ENCODE measurements around the gene UBE2G1.

UBE2G1 gene

DNA sequence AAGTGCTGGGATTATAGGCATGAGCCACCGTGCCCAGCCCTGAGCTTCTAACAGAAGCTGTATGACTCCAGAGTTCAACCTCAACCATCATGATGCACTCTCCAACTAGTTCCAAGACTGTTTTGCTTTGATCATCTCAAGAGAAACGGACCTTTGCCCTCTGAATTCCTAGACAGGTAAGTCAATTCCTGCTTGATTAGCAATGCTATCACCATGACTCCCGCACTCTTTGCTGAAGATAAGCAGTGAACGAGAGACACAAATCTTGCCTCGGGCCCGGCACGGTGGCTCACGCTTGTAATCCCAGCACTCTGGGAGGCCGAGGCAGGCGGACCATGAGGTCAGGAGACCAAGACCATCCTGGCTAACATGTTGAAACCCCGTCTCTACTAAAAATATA, 124.9 kb downstream of the UBE2G1 start:
- DNase-seq: no peak

DNA sequence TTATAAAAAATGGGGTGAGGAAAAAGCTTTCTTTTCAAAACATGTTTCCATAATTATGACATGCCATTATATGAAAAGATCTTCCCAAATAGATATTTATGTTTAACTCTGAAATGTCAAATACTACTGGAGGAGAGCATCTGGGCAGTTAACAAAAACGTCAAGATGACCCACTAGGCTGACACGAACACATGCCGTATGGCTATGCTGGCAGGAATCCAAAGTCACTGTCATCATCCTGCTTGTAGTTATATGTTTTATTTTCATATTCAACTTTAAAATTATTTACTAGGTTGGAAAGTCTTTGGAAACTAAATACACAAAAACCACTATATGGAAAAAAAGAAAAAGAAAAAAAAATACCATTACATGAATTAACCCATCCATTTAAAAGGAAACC, 130.0 kb downstream of the UBE2G1 start:
- DNase-seq: no peak

DNA sequence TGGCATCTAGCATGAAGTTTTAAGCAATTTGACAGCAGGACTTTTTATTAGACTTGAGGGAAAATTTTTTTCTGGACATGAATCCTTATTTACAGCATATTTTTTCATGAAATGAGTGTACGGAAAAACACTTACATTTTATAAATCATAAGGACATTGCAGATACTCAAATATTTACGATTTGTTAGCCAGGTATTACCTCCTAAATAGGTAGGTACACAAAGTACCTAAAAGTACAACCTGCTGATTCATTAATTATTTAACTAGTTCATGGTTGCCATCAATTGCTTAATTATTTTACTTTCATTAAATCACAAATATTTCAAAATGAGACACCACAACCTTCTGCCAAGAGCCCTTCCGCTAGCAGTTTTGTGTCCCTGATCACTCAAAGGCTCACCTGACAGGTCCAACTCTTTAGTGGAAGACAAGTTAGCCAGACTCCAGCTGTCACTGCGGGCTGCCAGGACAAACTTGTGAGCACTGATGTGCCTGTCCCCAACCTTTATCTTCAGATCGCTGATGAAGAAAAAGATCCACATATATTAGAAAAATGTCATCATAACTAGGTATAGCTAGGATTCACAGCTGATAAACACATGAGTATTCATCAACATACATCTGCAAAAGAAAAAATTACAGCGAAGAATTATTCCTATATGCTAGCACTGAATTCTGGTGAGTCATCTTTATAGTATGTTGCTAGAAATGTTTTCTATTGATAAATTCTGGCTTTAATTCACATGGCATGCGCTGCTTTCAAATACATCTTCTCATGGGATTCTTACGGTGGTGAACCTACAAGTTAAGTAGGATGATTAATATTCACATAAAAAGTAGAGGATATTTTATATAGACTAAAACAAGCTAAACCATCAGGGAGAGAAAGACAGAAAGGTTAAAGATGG, 130.8 kb downstream of the UBE2G1 start:
- no peak for DNase-seq

DNA sequence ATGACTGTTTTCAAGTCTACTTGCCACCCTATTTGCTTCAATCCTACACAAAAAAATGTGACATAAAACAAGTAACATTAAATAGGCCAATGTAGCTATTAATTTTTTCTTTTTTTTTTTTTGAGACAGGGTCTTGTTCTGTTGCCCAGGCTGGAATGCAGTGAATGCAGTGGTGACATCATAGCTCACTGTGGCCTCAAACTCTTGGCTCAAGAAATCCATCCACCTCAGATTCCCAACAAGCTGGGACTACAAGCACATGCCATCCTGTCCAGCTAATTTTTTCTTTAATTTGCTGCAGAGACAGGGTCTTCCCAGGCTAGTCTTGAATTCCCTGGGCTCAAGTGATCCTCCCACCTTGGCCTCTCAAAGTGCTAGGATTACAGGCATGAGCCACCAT, 132.1 kb downstream of the UBE2G1 start:
- DNase-seq: no peak

DNA sequence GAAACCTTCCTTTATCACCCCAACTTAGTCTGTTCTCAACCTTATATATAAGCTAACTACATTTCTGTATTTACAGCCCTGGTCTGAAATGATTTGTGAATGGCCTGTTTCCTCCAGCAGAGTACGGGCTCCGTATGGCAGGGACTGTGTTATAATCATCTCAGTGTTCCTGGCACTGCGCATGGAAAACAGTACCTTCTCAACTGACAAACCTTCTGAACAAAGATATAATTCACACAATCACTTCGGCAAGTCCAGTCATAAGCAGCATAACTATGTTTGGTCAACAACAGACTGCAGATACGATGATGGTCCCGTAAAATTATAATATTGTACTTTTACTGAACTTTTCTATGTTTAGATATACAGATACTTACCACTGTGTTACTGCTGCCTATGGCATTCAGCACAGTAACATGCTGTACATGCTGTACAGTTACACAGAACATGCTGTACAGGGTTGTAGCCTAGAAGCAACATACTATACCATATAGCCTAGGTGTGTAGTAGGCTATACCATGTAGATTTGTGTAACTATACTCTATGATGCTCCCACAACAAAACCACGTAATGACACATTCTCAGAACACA, 132.7 kb downstream of the UBE2G1 start:
- no peak for DNase-seq

DNA sequence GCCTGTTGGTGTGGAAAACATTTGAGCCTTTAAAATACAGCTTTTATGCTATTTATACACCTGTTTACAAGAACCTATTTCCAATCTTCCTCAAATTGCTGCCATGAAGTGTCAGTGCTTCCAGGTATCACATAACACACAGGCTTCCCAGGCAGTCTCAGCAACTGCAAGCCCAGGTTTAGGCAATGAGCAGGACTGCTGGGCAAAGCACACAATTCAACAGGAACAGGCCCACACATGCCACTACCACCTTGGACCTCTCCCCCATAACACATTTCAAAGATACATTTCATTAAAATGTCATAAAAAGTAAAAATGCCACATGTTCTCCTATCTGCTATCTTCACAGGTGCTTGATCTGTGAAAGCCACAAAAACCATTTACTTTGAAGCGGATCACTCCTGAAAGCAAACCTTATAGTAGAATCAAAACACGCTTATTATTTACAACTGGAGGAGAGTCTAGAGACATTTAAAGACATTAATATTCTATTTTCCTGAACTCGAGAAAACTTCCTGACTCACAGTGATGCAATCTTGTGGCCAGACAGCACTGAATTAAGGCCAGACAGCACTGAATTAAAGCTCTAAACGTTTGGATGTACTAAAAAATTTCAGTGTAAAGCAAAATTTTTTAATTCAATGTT, 134.2 kb downstream of the UBE2G1 start:
- peak; percentile 13 for DNase-seq

DNA sequence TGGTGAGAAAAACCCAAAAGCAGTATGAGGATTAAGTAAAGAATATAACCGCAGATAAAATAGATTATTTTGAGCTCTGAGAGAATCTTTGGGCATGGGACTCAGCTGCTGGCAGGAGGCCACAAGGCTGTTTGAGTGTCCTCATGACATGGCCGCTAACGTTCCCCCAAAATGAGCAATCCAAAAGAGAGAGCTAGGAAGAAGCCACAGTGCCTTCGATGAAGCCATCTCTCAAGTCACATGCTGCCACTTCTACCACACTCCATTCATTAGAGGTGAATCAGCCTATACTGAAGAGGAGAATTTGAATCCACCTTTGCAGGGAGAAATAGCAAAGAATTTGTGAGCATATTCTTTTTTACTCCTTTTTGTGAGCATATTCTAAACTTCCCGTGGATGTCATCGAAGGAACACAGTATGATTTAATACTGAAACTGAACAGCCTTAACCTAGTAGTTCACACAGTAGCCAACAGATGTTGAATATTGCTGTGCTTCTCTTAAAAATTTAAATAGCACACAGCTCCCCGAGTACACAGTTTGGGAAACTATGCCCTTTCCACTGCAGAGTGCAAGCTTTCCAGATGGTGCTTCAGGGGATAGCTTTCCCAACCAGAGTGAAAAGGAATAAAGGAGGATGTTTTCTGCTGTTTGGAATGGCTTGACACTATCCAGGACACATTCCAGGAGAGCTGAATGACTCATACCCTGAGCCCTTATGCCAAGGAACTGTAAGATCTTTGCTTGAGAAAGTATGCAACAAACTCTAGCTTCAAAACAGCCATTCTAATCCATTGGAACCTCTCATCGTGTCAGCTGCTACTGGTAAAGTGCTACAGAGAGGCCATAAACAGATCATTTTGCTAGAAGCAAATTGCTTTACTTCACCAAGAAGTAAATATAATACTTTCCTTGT, 136.6 kb downstream of the UBE2G1 start:
- DNase-seq: no peak

DNA sequence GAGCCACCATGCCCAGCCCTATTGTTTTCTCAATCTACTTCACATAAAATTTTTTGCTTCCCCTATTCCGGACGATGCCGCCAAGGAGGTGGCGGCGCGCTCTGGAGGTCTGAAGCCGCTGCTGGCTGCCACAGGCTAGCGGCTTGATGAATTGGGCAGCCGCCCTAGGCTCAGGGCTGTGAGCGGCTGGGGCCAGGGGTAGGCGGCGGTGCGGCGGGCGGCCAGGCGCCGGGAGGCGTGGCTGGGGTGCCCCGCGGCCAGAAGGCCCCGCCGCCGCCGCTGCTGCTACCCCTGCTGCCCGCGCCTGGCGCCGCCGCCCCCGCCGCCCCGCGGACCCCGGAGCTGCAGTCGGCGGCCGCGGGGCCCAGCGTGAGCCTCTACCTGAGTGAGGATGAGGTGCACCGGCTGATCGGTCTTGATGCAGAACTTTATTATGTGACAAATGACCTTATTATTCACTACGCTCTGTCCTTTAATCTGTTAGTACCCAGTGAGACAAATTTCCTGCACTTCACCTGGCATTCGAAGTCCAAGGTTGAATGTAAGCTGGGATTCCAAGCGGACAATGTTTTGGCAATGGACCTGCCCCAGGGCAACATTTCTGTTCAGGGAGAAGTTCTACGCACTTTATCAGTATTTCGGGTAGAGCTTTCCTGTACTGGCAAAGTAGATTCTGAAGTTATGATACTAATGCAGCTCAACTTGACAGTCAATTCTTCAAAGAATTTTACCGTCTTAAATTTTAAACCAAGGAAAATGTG, 144.4 kb downstream of the UBE2G1 start:
- no peak for DNase-seq

DNA sequence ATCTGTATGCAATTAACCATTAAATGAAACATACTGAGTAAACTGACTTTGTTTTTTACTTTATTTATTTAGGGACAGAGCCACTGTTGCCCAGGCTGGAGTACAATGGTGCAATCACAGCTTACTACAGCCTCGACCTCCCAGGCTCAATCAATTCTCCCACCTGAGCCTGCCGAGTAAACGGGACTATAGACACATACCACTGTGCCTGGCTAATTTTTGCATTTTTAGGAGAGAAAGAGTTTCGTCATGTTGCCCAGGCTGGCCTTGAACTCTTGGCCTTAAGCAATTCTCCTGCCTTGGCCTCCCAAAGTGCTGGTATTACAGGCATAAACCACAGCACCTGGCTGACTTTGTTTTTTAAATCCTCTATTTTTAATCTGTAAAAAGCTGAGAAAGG, 145.3 kb downstream of the UBE2G1 start:
- DNase-seq: no peak

DNA sequence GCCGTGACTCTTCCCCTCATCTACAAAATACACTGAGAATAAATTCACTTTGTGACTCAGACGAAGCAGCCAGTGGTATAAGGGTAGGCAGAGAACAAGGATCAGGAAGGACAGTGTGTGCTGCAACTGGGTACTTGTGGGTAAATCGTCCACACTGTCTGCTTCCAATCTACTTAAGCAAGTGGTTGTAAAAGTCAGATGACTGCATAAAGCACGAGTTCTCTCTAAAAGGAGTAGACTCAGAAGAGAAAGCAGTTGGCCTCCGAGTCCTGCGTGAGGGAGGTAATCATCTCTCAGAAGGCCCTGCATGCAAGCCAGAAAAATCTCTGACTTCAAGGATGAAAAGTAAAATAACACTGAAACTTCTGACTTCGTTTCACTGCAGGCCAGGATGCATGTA, 145.8 kb downstream of the UBE2G1 start:
- no peak for DNase-seq

Measured in MV-4-11 (cell line).